ENCODE results near the gene IL32.

Gene IL32

GRCh38 chr16:3112058-3112880, 46.8 kb downstream of the IL32 start, which contains the start of gene ZNF205 (continued):
- TF ChIP-seq ZNF548 (tag by site-specific recombination; IDR thresholded peaks at IDR 0.05) = no peak
- no peak for TF ChIP-seq PRDM6 (tag by site-specific recombination; IDR thresholded peaks at IDR 0.05)
- TF ChIP-seq INSM2 (tag by site-specific recombination; IDR thresholded peaks at IDR 0.05) = peak; percentile 74; the same call in 1 of the 2 replicates
- TF ChIP-seq ZNF146 (tag by site-specific recombination; IDR thresholded peaks at IDR 0.05) = peak; percentile 38
- TF ChIP-seq ZNF530 (tag by site-specific recombination; IDR thresholded peaks at IDR 0.05; ENCODE audit: low read depth) = no peak
- no peak for TF ChIP-seq ZNF529 (tag by site-specific recombination; IDR thresholded peaks at IDR 0.05; ENCODE audit: insufficient replicate concordance)
- no peak for TF ChIP-seq ZNF677 (tag by site-specific recombination; IDR thresholded peaks at IDR 0.05)
- TF ChIP-seq ZNF302 (tag by site-specific recombination; IDR thresholded peaks at IDR 0.05; ENCODE audit: low read depth) = no peak
- TF ChIP-seq YY2 (tag by site-specific recombination; IDR thresholded peaks at IDR 0.05) = peak; percentile 77
- TF ChIP-seq ZBTB20 (tag by site-specific recombination; IDR thresholded peaks at IDR 0.05) = 0 out of 2 replicates have a peak, but pooled peaks have one; percentile 59
- no peak for TF ChIP-seq ZNF211 (tag by site-specific recombination; IDR thresholded peaks at IDR 0.05; ENCODE audit: low read depth)
- no peak for TF ChIP-seq ZBTB48 (tag by site-specific recombination; IDR thresholded peaks at IDR 0.05)
- TF ChIP-seq ZBTB7A (tag by site-specific recombination; IDR thresholded peaks at IDR 0.05; ENCODE audit: low read depth) = peak; percentile 60; the same call in 1 of the 2 replicates
- TF ChIP-seq ZNF560 (tag by site-specific recombination; IDR thresholded peaks at IDR 0.05; ENCODE audit: borderline replicate concordance) = no peak
- TF ChIP-seq SALL2 (tag by site-specific recombination; IDR thresholded peaks at IDR 0.05; ENCODE audit: borderline replicate concordance) = no peak
- 0 out of 2 replicates have a peak, but pooled peaks have one; percentile 24 for TF ChIP-seq ZNF18 (tag by site-specific recombination; IDR thresholded peaks at IDR 0.05)
- TF ChIP-seq BCL11A (tag by site-specific recombination; IDR thresholded peaks at IDR 0.05; ENCODE audit: low read depth) = no peak
- no peak for TF ChIP-seq ZNF776 (tag by site-specific recombination; IDR thresholded peaks at IDR 0.05; ENCODE audit: borderline replicate concordance)
- TF ChIP-seq ZNF169 (tag by site-specific recombination; IDR thresholded peaks at IDR 0.05) = no peak
- 0 out of 2 replicates have a peak, but pooled peaks have one; percentile 40 for TF ChIP-seq OVOL3 (tag by site-specific recombination; IDR thresholded peaks at IDR 0.05)
- 0 out of 2 replicates have a peak, but pooled peaks have one; percentile 16 for TF ChIP-seq EGR2 (tag by site-specific recombination; IDR thresholded peaks at IDR 0.05; ENCODE audit: low read depth)
- peak; percentile 82 for TF ChIP-seq SP3 (tag by site-specific recombination; IDR thresholded peaks at IDR 0.05)
- TF ChIP-seq ZNF843 (tag by site-specific recombination; IDR thresholded peaks at IDR 0.05) = no peak
- no peak for TF ChIP-seq ZNF248 (tag by site-specific recombination; IDR thresholded peaks at IDR 0.05)
- TF ChIP-seq SCRT1 (tag by site-specific recombination; IDR thresholded peaks at IDR 0.05; ENCODE audit: borderline replicate concordance) = peak; percentile 70
- no peak for TF ChIP-seq ZNF280C (tag by site-specific recombination; IDR thresholded peaks at IDR 0.05)
- TF ChIP-seq GLI4 (tag by site-specific recombination; IDR thresholded peaks at IDR 0.05) = peak; percentile 88; the same call in 1 of the 2 replicates
- TF ChIP-seq ZNF692 (tag by site-specific recombination; IDR thresholded peaks at IDR 0.05) = peak; percentile 72
- TF ChIP-seq ZNF2 (tag by site-specific recombination; IDR thresholded peaks at IDR 0.05) = peak; percentile 76; the same call in 1 of the 2 replicates
- no peak; the same call in none of the 2 replicates for TF ChIP-seq ZSCAN23 (tag by site-specific recombination; IDR thresholded peaks at IDR 0.05)
- TF ChIP-seq ZNF792 (tag by site-specific recombination; IDR thresholded peaks at IDR 0.05) = no peak

All from HEK293 (cell line).